K562 (cell line): Measurements from ENCODE around the gene LMNB1. TPM values are rescaled to one million over a fixed set of nuclear protein-coding genes. Genes with fewer than 3 reads are reported as not detected.
A peak's percentile ranks its signal among the peaks of the same experiment; 100 is the strongest.

Source experiments
- GATA2 ChIP-seq: sonication (generic); formaldehyde crosslinking; IDR thresholded peaks from 2 replicates; pipeline ENCODE4 v1.4.0; 2020; ENCODE audit warnings: mild to moderate bottlenecking, missing genetic modification reagents
- HNRNPUL1 ChIP-seq: fragments of 200-400 bp; formaldehyde crosslinking; IDR thresholded peaks from 2 replicates; pipeline ENCODE4 v1.6.1; 2017; ENCODE audit warnings: low read length
- JUN ChIP-seq, 2 experiments: sonication (generic) in 1 of 2; formaldehyde crosslinking in 1 of 2; IDR thresholded peaks; 2 replicates each; pipeline versions ENCODE4 v1.6.1 to v1.8.0; 2012 to 2022; ENCODE audit warnings: borderline replicate concordance in 2 of 2, mild to moderate bottlenecking in 2 of 2, improper control_type of control experiment in 1 of 2, low read depth in 1 of 2, low read length in 1 of 2, missing genetic modification reagents in 1 of 2
- MAFF ChIP-seq: IDR thresholded peaks from 2 replicates; pipeline ENCODE4 v1.6.1; 2012; ENCODE audit warnings: low read length, improper control_type of control experiment
- NCOR1 ChIP-seq: fragments of 450-650 bp; IDR thresholded peaks from 2 replicates; pipeline ENCODE4 v1.6.1; 2016; ENCODE audit warnings: mild to moderate bottlenecking, moderate library complexity
- NFIC ChIP-seq: fragments of 450-650 bp; IDR thresholded peaks from 2 replicates; pipeline ENCODE4 v1.6.1; 2017; ENCODE audit warnings: mild to moderate bottlenecking, inconsistent platforms
- NFIX ChIP-seq: fragments of 250-450 bp; sonication (Bioruptor Pico); IDR thresholded peaks from 2 replicates; pipeline ENCODE4 v1.4.0; 2020; ENCODE audit warnings: low read depth, mild to moderate bottlenecking, moderate library complexity
- NFRKB ChIP-seq: fragments of 450-650 bp; IDR thresholded peaks from 2 replicates; pipeline ENCODE4 v1.6.1; 2016; ENCODE audit warnings: low read depth
- NONO ChIP-seq, 2 experiments: fragments of 200-400 bp in 1 of 2; fragments of 450-650 bp in 1 of 2; formaldehyde crosslinking in 1 of 2; IDR thresholded peaks; 2 replicates each; pipeline ENCODE4 v1.6.1; 2017; ENCODE audit warnings: low read depth in 2 of 2, mild to moderate bottlenecking in 2 of 2, moderate library complexity in 2 of 2, low read length in 1 of 2
- NR2F6 ChIP-seq: fragments of 450-650 bp; formaldehyde crosslinking; IDR thresholded peaks from 2 replicates; pipeline ENCODE4 v1.4.0; 2020; ENCODE audit warnings: mild to moderate bottlenecking
- NR3C1 ChIP-seq: sonication (generic); formaldehyde crosslinking; IDR thresholded peaks from 2 replicates; pipeline ENCODE4 v1.8.1; 2022; ENCODE audit warnings: missing genetic modification reagents
- PYGO2 ChIP-seq: fragments of 450-650 bp; IDR thresholded peaks from 2 replicates; pipeline ENCODE4 v1.6.1; 2016; ENCODE audit warnings: mild to moderate bottlenecking, missing genetic modification characterization, moderate library complexity, missing compliant biosample characterization
- TAL1 ChIP-seq: fragments of 450-650 bp; IDR thresholded peaks from 2 replicates; pipeline ENCODE4 v1.6.1; 2016; ENCODE audit warnings: mild to moderate bottlenecking
- TARDBP ChIP-seq: fragments of 450-650 bp; IDR thresholded peaks from 2 replicates; pipeline ENCODE4 v1.6.1; 2016
- TBP ChIP-seq: optimal IDR thresholded peaks from 2 replicates; pipeline ENCODE3; 2011; ENCODE audit warnings: low read depth, low read length, improper control_type of control experiment
- TEAD4 ChIP-seq, 2 experiments: sonication (generic) in 1 of 2; formaldehyde crosslinking in 1 of 2; IDR thresholded peaks; 2 replicates each; pipeline versions ENCODE4 v1.6.1 to v1.8.0; 2012 to 2022; ENCODE audit warnings: borderline replicate concordance in 1 of 2, inconsistent platforms in 1 of 2, low read length in 1 of 2, mild to moderate bottlenecking in 1 of 2, missing genetic modification reagents in 1 of 2
- ZBTB40 ChIP-seq, 2 experiments: fragments of 450-650 bp in 1 of 2; sonication (generic) in 1 of 2; formaldehyde crosslinking in 1 of 2; IDR thresholded peaks; 2 replicates each; pipeline versions ENCODE4 v1.7.1 to v1.9.0; 2016 to 2022; ENCODE audit warnings: inconsistent platforms in 1 of 2, mild to moderate bottlenecking in 1 of 2, missing genetic modification reagents in 1 of 2
- polyA plus RNA-seq, 8 experiments: library from polyadenylated mRNA; depleted of rRNA in 4 of 8; stranded (reverse) in 5 of 8; unstranded in 3 of 8; fragments of >200 nt; fragmentation: Nextera tagmentation in 2 of 8; fragmentation: Illumina TruSeq in 1 of 8; extraction: Ambion mirVana in 2 of 8; extraction: Trizol in 1 of 8; gene quantifications; 2 replicates each; pipeline versions ENCODE4 v1.2.1 to v1.2.3, GENCODE V29; 2011 to 2014; ENCODE audit warnings: inconsistent platforms in 1 of 8, missing spikeins in 1 of 8
- total RNA-seq, 7 experiments: library from RNA; depleted of rRNA in 6 of 7; stranded (reverse); fragments of >200 nt in 6 of 7; fragmentation: Illumina TruSeq in 2 of 7; extraction: Trizol in 2 of 7; gene quantifications; 2 replicates each; pipeline versions ENCODE4 v1.2.1 to v1.2.3, GENCODE V29; 2011 to 2021; ENCODE audit warnings: low replicate concordance in 1 of 7

LMNB1 gene
- total and polyA plus RNA-seq, 9 of the 15 experiments (the other 6 are each of a cell fraction or from before 2014, with no cell fraction given) = 2.8 to 190 (median 131) TPM

DNA sequence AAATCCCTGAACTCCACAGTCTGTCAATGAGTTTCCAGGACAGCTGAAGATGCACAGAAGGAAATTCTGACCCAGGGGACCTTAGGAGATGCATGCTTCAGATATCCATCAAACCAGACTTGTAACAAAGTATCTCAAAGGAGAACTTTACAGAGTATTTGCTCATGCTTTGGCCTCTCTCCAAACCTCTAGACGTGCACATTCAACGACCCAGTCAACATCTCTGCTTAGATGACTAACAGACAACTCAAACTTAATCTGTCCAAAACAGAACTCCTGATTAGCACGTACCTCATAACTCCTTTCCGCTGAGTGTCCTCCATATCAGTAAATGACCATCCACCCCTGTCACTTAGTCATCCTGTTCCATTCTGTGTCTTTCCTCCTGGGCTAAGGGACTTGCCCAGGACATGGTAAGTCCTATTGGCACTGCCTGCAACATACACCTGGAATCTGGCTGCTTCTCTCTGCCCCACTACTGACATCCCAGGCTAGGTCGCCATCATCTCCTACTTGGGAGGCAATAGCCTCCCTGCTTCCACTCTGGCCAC is 107.4 kb downstream of the LMNB1 start (continued):
- TF ChIP-seq PYGO2 (peak; percentile 89), NONO (IDR thresholded peaks at IDR 0.05; ENCODE audit: low read depth in 2 of 2, low read length in 1 of 2) (peak in 1 of 2 experiments; percentile 59; a peak in 1 of 4 replicates), NFIC (peak; percentile 99), GATA2 (peak; percentile 92), JUN (IDR thresholded peaks at IDR 0.05; ENCODE audit: borderline replicate concordance, low read depth, low read length) (peak; percentile 98), JUN (CRISPR knock-in tag; IDR thresholded peaks at IDR 0.05; ENCODE audit: borderline replicate concordance) (peak; percentile 72; the same call in 1 of the 2 replicates), NR2F6 (CRISPR knock-in tag) (no peak), NR3C1 (CRISPR knock-in tag) (no peak), NCOR1 (peak; percentile 99), TARDBP (peak; percentile 95), TBP (no peak), NFRKB (0 out of 2 replicates have a peak, but pooled peaks have one; percentile 10), NFIX (no peak), TAL1 (peak; percentile 99), MAFF (peak; percentile 59; the same call in 1 of the 2 replicates), HNRNPUL1 (no peak), ZBTB40 (IDR thresholded peaks at IDR 0.05) (no peak), ZBTB40 (CRISPR knock-in tag; IDR thresholded peaks at IDR 0.05) (no peak), TEAD4 (IDR thresholded peaks at IDR 0.05; ENCODE audit: low read length) (peak; percentile 99), TEAD4 (CRISPR knock-in tag; IDR thresholded peaks at IDR 0.05; ENCODE audit: borderline replicate concordance) (no peak)
